GM21367 (cell line): ENCODE results near the gene AP1M1.
"Not testable (repeated sequence)": the region's sequence is repeated elsewhere in the genome, so short reads cannot be mapped to it uniquely, and the experiment has no call there.

ENCODE experiments used
- ATAC-seq: cut with Tn5 transposase; IDR thresholded peaks from one replicate; pipeline ENCODE4 v1.9.1; 2021; ENCODE audit not compliant: unreplicated experiment

AP1M1 gene

DNA sequence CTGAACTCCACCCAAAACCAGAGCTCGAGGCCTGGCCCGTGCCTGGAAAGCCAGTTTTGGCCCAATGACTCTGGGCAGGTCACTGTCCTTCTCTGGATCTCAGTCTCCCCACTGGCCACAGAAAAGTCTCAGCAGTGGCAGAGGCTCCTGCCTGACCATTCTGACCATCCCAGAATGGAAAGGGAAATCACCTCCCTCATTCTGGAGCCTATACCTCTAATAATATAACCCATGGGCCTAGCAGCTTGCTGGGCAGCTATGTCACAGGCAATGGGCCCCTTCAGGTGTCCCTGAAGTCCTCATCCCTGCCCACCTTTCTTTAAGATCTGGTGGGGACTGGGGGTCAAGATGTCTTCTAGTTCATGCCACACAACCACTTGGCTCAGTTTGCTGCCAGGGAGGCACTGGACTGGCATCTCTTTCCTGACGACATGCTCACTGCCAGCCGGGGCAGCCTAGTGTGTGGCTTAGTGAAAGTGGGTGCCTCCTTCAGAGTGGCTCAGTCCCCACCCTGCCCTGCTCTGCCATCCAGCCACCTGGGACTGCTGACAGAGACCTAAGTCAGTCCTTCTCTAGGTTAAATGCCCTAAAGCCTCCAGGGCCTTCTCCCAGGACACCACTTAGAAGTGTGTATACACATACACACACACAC lies 62.6 kb downstream of the AP1M1 start:
- ATAC-seq = no peak

- ATAC-seq = no peak
Observed at GRCh38 chr19:16260812-16261161, 63.1 kb downstream of the AP1M1 start.

DNA sequence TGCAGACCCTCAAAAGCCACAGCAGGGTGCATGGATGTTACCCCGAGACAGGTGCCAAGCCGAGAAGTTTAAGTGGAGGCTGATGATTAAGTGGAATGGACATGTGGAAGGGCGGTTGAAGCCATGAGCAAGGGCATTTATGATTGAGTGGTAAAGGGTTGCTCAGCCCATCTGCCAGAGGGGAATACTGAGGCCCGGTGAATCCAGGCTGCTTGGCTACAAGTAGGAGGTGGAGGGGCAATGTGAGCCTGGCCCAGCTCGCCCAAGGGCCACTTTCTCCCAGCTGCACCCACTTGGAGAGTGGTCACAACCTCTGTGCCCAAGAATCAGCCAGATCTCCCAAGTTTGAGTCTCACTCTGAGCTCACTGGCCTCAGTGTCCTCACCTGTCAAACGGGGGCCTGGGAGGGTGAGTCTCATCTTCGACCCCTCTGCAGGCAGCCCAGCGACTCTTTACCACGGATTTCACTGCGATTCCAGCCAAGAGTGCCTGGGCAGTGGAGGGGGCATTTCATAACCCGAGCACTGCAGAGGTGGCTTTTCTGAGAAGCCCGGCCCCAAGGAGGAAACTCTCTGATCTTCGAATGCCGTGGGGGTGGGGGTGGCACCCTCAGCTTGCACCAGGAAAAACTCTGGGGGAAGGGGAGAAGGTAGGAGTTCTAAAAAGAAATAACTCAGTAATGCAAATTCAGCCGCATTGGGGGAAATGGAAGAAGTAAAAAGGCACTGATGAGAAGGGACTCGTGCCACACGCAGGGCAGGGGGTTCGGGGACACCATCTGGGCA lies 64.1 kb downstream of the AP1M1 start:
- ATAC-seq = no peak

GRCh38 chr19:16262618-16263017 lies 64.9 kb downstream of the AP1M1 start:
- ATAC-seq = no peak

DNA sequence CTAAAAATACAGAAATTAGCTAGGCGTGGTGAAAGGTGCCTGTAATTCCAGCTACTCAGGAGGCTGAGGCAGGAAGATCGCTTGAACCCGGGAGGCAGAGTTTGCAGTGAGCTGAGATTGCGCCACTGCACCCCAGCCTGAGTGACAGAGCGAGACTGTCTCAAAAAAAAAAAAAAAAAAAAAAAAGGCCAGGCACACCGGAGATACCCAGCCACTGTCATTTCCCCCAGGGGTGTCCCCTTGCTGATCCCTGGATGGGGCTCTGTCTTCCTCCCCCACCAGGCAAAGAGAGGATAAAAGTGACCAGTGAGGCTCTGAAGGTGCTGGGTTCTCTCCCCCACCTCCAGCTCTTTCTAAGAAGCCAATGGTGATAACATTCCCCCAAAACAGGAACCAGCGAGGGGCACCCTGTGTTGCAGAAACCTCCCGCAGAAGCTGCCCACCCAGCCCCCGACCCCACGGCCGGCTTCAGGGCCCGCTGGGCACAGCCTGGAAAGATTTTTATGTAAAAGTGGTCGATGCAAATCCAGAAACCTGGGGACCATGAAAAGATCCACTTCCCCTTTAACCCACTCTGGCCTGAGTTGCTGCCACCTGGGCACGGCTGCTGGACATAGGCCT lies 65.5 kb downstream of the AP1M1 start:
- ATAC-seq = no peak

DNA sequence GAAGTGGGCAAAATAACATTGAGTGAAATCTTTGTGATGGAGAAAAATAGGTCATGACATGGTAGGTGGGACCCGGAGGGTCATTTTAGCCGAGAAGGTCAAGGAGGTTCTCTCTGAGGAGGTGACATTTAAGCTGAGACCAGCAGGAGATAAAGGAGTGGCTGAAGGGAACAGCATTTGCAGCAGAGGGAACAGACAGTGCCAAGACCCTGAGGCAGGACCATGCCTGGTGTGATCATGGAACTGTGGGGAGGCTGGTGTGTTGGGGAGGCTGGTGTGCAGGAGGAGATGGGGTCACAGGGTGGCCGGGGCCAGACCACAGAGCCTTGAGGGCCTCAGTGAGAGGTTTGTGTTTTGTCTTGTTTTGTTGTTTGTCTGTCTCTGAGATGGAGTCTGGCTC lies 67.5 kb downstream of the AP1M1 start:
- ATAC-seq = no peak

GRCh38 chr19:16265890-16266585 lies 68.3 kb downstream of the AP1M1 start:
- ATAC-seq = no peak

- no peak for ATAC-seq
Observed at GRCh38 chr19:16266586-16266942, 68.9 kb downstream of the AP1M1 start.

- no peak for ATAC-seq
Observed at GRCh38 chr19:16268676-16269319, 71.1 kb downstream of the AP1M1 start.

DNA sequence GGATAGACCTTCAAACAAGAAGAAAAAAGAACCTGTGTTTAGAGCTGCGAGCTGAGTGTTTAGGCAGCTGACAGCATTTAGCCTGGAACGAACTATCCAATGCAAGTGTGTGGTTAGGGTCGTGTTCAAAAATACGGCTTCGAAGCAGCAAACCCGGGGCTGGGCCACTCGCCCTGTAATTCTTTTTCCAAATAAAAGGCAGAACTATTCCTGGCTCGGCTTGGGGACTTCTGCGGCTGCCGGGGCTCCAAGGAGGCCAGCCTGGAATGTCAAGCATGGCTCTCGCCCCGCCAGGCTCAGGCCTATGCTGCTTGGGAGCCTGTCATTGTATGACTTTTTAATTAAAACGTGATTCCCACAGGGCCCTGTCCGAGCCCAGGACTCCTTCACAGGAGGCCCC lies 75.2 kb downstream of the AP1M1 start:
- ATAC-seq = no peak

DNA sequence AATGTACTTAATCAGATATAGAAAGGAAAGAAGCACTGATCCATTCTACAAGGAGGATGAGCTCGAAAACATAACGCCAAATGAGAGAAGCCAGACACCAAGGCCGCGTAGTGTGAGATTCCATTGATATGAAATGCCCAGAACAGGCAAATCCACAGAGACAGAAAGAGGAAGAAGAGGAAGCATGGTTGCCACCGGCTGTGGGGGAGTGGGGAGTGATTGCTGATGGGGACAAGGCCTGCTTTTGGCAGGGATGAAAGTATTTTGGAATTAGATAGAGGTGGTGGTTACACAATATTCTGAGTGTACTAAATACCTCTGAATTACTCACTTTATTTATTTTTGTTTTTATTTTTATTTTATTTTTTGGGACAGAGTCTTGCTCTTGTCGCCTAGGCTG lies 76.7 kb downstream of the AP1M1 start:
- ATAC-seq = no peak

DNA sequence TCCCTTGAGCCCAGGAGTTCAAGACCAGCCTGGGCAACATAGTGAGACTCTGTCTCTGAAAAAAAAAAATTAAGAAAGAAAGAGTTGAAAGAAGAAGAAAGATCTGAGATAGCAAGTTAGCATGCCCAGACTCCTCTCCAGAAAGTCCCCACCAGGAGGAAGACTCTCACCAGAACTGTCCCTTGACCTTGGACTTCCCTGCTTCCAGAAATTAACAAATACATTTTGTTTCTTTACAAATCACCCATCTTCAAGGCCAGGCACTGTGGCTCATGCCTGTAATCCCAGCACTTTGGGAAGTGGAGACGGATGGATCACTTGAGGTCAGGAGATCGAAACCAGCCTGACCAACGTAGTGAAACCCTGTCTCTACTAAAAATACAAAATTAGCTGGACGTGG lies 82.6 kb downstream of the AP1M1 start:
- no peak for ATAC-seq

- no peak for ATAC-seq
Observed at GRCh38 chr19:16281743-16282142, 84.0 kb downstream of the AP1M1 start.

DNA sequence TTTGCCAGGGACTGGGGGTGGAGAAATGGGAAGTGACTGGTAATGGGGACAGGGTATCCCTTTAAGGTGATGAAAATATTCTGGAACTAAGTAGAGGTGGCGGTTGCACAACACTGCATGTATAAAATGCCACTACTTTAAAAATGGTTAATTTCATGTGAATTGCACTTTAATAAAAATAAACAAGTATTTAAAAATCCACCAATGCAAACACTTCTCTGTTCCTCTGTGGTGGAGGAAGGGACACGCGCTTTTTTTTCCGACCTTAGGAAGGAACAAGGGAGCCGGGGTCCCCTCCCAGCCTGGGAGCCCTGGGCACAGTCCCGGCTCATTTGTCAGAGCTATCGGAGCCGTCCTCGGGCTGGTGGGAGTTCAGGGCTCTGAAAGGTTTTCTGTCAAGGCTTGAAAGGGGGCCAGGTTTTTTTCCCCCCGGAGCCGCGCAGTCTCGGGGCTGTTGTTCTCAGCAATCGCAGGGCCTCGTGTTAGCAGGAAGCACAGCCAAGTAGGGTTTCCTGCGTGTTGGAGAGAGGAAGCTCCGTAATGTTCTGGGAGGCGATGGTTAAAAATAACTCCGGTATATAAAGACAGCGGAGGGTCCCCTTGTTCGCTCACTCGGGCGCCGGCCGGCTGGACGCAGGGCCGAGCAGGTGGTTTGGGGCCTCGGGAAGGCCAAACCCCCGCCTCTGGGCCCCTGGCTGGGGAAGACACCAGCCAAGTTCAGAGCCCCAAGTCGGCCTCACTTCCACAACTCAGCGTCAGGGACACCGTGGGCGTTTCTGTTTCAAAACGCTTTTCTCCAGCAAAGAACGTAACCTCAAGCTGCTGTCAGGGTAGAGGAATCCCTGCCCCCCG lies 85.7 kb downstream of the AP1M1 start:
- ATAC-seq = no peak

- no peak for ATAC-seq
Observed at GRCh38 chr19:16284505-16284904, 86.8 kb downstream of the AP1M1 start.

GRCh38 chr19:16285079-16285478 lies 87.4 kb downstream of the AP1M1 start:
- not testable (repeated sequence) for ATAC-seq

GRCh38 chr19:16285769-16286498 lies 88.2 kb downstream of the AP1M1 start:
- ATAC-seq = no peak

GRCh38 chr19:16288544-16288943 lies 90.8 kb downstream of the AP1M1 start:
- no peak for ATAC-seq

GRCh38 chr19:16289594-16289993 lies 91.9 kb downstream of the AP1M1 start:
- no peak for ATAC-seq

GRCh38 chr19:16290692-16291091 lies 93.0 kb downstream of the AP1M1 start:
- ATAC-seq = no peak
